Calu3 (cell line): ENCODE results near the gene OOEP. TPM values are rescaled to one million over a fixed set of nuclear protein-coding genes. Genes with fewer than 3 reads are reported as not detected.

Source experiments
- BruUV-seq: library from RNA; stranded (reverse); fragments of 400-500 nt; replicated peaks from 2 replicates; lab custom pipeline; 2021; lab: Mats Ljungman, UMichigan
- CTCF ChIA-PET: fragments of 300-600 bp; sonication (Branson Sonifier 250); formaldehyde crosslinking; loops from one replicate; lab custom pipeline; 2022; ENCODE audit warnings: antibody characterized with exemption; lab: Charles Lee
- DNase-seq: peaks from one replicate; pipeline ENCODE4 v3.0.0; 2022
- H3K27ac Mint-ChIP-seq: one replicate; pipeline ENCODE4 v1.8.0; 2022; ENCODE audit warnings: mixed read lengths; ENCODE audit not compliant: unreplicated experiment
- H3K27me3 Mint-ChIP-seq: one replicate; pipeline ENCODE4 v1.8.0; 2022; ENCODE audit warnings: mixed read lengths; ENCODE audit not compliant: unreplicated experiment
- H3K36me3 Mint-ChIP-seq: one replicate; pipeline ENCODE4 v1.8.0; 2022; ENCODE audit warnings: mild to moderate bottlenecking, moderate library complexity, mixed read lengths; ENCODE audit not compliant: insufficient read depth, unreplicated experiment
- H3K4me1 Mint-ChIP-seq: one replicate; pipeline ENCODE4 v1.8.0; 2022; ENCODE audit warnings: mild to moderate bottlenecking, low read depth, mixed read lengths; ENCODE audit not compliant: unreplicated experiment
- H3K4me3 Mint-ChIP-seq: one replicate; pipeline ENCODE4 v1.8.0; 2022; ENCODE audit warnings: mild to moderate bottlenecking, low read depth, moderate library complexity, mixed read lengths; ENCODE audit not compliant: unreplicated experiment
- H3K9me3 Mint-ChIP-seq: one replicate; pipeline ENCODE4 v1.8.0; 2022; ENCODE audit warnings: low read depth, mixed read lengths; ENCODE audit not compliant: unreplicated experiment
- intact Hi-C: fragments of 100-400 bp; cut with micrococcal nuclease; formaldehyde crosslinking; loops from one replicate; pipeline ENCODE4 v1.10.0; 2022; ENCODE audit not compliant: unreplicated experiment
- total RNA-seq: library from RNA; stranded (reverse); gene quantifications from 2 replicates; pipeline ENCODE4 v1.2.3, GENCODE V29; 2022
- TF ChIP-seq, protein P1 (sequence below): fragments of 200-600 bp; IDR thresholded peaks from one replicate; pipeline ENCODE4 v1.8.0; 2022; ENCODE audit warnings: antibody characterized with exemption; ENCODE audit not compliant: unreplicated experiment

OOEP gene
- total RNA-seq, 1 experiment from 2014 or later = 7.1 TPM

DNA sequence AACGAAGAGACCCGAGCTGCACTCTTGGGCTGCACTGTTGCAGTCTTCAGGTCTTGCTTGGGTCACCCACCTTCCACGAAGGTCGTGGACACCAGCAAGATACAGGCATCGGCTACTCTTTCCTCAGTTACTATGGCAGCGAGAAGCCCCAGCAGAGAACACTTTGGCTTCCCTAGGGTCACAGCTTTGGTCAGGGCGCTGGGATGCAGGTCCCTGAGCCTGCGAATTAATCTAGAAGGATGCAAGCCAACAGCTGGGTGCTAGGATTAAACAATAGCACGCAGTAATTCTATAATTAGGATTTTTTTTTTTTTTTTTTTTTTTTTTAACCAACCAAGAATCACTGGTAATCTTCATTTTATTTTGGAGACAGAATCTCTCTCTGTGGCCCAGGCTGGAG, 5.1 kb downstream of the OOEP start:
- Mint-ChIP-seq H3K9me3 (no peaks in the 10 kb centered on the region), H3K27ac (no peak overlapping the region), H3K4me3 (no peak overlapping the region), H3K36me3 (no peaks in the 10 kb centered on the region), H3K4me1 (no peaks in the 10 kb centered on the region), H3K27me3 (no peaks in the 10 kb centered on the region)
- no TSS peak for BruUV-seq
- no peak for DNase-seq
- CTCF ChIA-PET = no interaction called here
- intact Hi-C loops = no loop called here
- TF ChIP-seq, protein P1, sequence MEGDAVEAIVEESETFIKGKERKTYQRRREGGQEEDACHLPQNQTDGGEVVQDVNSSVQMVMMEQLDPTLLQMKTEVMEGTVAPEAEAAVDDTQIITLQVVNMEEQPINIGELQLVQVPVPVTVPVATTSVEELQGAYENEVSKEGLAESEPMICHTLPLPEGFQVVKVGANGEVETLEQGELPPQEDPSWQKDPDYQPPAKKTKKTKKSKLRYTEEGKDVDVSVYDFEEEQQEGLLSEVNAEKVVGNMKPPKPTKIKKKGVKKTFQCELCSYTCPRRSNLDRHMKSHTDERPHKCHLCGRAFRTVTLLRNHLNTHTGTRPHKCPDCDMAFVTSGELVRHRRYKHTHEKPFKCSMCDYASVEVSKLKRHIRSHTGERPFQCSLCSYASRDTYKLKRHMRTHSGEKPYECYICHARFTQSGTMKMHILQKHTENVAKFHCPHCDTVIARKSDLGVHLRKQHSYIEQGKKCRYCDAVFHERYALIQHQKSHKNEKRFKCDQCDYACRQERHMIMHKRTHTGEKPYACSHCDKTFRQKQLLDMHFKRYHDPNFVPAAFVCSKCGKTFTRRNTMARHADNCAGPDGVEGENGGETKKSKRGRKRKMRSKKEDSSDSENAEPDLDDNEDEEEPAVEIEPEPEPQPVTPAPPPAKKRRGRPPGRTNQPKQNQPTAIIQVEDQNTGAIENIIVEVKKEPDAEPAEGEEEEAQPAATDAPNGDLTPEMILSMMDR = no peak

GRCh38 chr6:73364121-73364520, 5.6 kb downstream of the OOEP start:
- TF ChIP-seq, protein P1 = no peak
- Mint-ChIP-seq H3K4me3 (no peak overlapping the region), H3K27ac (no peak overlapping the region), H3K36me3 (no peaks in the 10 kb centered on the region), H3K27me3 (no peaks in the 10 kb centered on the region), H3K9me3 (no peaks in the 10 kb centered on the region), H3K4me1 (no peaks in the 10 kb centered on the region)
- CTCF ChIA-PET = no interaction called here
- no peak for DNase-seq
- BruUV-seq = no TSS peak
- intact Hi-C loops = no loop called here

DNA sequence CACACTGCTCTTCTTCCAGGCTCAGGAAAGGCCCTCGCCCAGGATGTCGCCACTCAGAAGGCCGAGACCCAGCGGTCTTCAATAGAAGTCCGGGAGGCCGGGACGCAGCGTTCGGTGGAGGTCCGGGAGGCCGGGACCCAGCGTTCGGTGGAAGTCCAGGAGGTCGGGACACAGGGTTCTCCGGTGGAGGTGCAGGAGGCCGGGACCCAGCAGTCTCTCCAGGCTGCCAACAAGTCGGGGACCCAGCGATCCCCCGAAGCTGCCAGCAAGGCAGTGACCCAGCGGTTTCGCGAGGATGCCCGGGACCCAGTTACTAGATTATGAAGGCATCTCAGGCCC, 6.2 kb downstream of the OOEP start:
- TF ChIP-seq, protein P1 = no peak
- Mint-ChIP-seq H3K4me1 (no peaks in the 10 kb centered on the region), H3K36me3 (no peaks in the 10 kb centered on the region), H3K4me3 (no peak overlapping the region), H3K9me3 (no peaks in the 10 kb centered on the region), H3K27ac (no peak overlapping the region), H3K27me3 (no peaks in the 10 kb centered on the region)
- intact Hi-C loops = no loop called here
- CTCF ChIA-PET = no interaction called here
- DNase-seq = no peak
- no TSS peak for BruUV-seq

- H3K9me3 Mint-ChIP-seq = no peaks in the 10 kb centered on the region
- TF ChIP-seq, protein P1 = no peak
- intact Hi-C loops = no loop called here
- CTCF ChIA-PET = no interaction called here
- H3K4me3 Mint-ChIP-seq = no peak overlapping the region
- H3K36me3 Mint-ChIP-seq = no peaks in the 10 kb centered on the region
- no peak for DNase-seq
- H3K4me1 Mint-ChIP-seq = no peaks in the 10 kb centered on the region
- no TSS peak for BruUV-seq
- no peaks in the 10 kb centered on the region for H3K27me3 Mint-ChIP-seq
- H3K27ac Mint-ChIP-seq = no peak overlapping the region
Observed at GRCh38 chr6:73362869-73363536, 6.7 kb downstream of the OOEP start.
